Measurements from ENCODE around the gene TBL1XR1.
"Not testable (repeated sequence)": the region's sequence is repeated elsewhere in the genome, so short reads cannot be mapped to it uniquely, and the experiment has no call there.

Gene TBL1XR1

GRCh38 chr3:177186306-177186705, 11.0 kb downstream of the TBL1XR1 start:
- in situ Hi-C loops (cut with HindIII; ENCODE audit: low pct_unique_long_range_greater_than_20kb, low sequenced_read_pairs), result no loop called here
- TF ChIP-seq JUND (IDR thresholded peaks at IDR 0.05; ENCODE audit: low read depth), result no peak

GRCh38 chr3:177185035-177185574, 12.2 kb downstream of the TBL1XR1 start:
- DNase-seq (ENCODE audit: low read depth in 1 of 2, low spot score in 1 of 2), result no peak
- no peak for TF ChIP-seq JUND (IDR thresholded peaks at IDR 0.05; ENCODE audit: low read depth)
- in situ Hi-C loops (cut with HindIII; ENCODE audit: low pct_unique_long_range_greater_than_20kb, low sequenced_read_pairs), result no loop called here

More at GRCh38 chr3:177186306-177186705, 11.0 kb downstream of the TBL1XR1 start:
- no peak for DNase-seq (ENCODE audit: low read depth in 1 of 2, low spot score in 1 of 2)

GRCh38 chr3:177184602-177185001, 12.7 kb downstream of the TBL1XR1 start:
- in situ Hi-C loops (cut with HindIII; ENCODE audit: low pct_unique_long_range_greater_than_20kb, low sequenced_read_pairs), result not testable (repeated sequence)

DNA sequence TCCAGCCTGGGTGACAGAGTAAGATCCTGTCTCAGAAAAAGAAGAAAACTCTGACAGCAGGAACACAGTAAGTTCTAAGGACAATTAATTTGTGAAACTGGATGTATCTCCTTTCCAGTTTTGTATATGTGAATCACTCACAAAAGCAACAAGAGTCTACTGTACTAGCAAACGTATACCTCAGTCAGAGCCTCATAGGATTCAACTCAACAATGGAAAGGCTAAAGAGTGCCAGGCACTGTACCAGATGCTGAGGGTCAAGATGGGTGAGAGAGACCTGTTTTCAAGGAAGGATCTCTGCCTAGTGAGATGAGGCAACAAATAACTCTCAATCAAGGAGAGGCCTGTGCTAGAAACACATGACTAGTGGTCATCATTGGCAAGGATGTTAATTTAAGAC, 14.9 kb downstream of the TBL1XR1 start:
- no peak for TF ChIP-seq JUND (IDR thresholded peaks at IDR 0.05; ENCODE audit: low read depth)
- DNase-seq (ENCODE audit: low read depth in 1 of 2, low spot score in 1 of 2), result no peak
- in situ Hi-C loops (cut with HindIII; ENCODE audit: low pct_unique_long_range_greater_than_20kb, low sequenced_read_pairs), result no loop called here

More at GRCh38 chr3:177184602-177185001, 12.7 kb downstream of the TBL1XR1 start:
- not testable (repeated sequence) for DNase-seq (ENCODE audit: low read depth in 1 of 2, low spot score in 1 of 2)

DNA sequence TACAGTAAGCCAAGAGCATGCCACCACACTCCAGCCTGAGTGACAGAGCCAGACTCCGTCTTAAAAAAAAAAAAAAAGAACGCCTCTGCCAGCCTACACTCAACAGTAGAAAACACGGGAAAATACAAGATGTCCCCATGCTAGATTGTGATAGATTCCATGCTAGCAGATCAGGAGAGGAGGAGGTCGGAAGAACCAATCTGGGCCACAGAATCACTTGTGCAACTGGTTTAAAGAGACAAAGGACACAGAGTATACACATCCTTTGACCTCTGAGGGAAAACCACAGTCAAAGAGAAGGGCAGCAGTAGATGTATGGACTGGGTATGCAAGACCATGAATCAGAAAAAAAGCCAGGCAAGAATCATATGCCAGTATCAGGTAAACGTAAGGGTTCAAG, 15.9 kb downstream of the TBL1XR1 start:
- in situ Hi-C loops (cut with HindIII; ENCODE audit: low pct_unique_long_range_greater_than_20kb, low sequenced_read_pairs), result no loop called here
- TF ChIP-seq JUND (IDR thresholded peaks at IDR 0.05; ENCODE audit: low read depth), result no peak
- DNase-seq (ENCODE audit: low read depth in 1 of 2, low spot score in 1 of 2), result no peak

DNA sequence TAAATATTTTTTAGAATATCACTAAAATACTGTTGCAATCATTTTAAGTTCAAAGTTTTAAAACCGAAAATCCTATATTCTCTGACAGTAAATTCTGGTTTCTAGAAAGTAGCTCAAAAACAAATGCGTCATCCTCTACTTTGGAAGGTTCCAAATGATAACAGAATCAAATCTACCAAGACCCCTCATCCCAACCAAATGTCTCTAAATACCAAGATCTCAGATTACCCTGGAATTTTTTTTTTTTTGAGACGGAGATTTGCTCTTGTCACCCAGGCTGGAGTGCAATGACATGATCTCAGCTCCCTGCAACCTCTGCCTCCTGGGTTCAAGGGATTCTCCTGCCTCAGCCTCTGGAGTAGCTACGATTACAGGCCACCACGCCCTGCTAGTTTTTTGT, 16.8 kb downstream of the TBL1XR1 start:
- in situ Hi-C loops (cut with HindIII; ENCODE audit: low pct_unique_long_range_greater_than_20kb, low sequenced_read_pairs), result no loop called here
- DNase-seq (ENCODE audit: low read depth in 1 of 2, low spot score in 1 of 2), result no peak
- TF ChIP-seq JUND (IDR thresholded peaks at IDR 0.05; ENCODE audit: low read depth), result no peak

- in situ Hi-C loops (cut with HindIII; ENCODE audit: low pct_unique_long_range_greater_than_20kb, low sequenced_read_pairs), result no loop called here
- DNase-seq (ENCODE audit: low read depth in 1 of 2, low spot score in 1 of 2), result no peak
- TF ChIP-seq JUND (IDR thresholded peaks at IDR 0.05; ENCODE audit: low read depth), result no peak
Observed at GRCh38 chr3:177179281-177180067, 17.8 kb downstream of the TBL1XR1 start.

- no peak for DNase-seq (ENCODE audit: low read depth in 1 of 2, low spot score in 1 of 2)
- TF ChIP-seq JUND (IDR thresholded peaks at IDR 0.05; ENCODE audit: low read depth), result no peak
- in situ Hi-C loops (cut with HindIII; ENCODE audit: low pct_unique_long_range_greater_than_20kb, low sequenced_read_pairs), result no loop called here
Observed at GRCh38 chr3:177177749-177178221, 19.5 kb downstream of the TBL1XR1 start.

DNA sequence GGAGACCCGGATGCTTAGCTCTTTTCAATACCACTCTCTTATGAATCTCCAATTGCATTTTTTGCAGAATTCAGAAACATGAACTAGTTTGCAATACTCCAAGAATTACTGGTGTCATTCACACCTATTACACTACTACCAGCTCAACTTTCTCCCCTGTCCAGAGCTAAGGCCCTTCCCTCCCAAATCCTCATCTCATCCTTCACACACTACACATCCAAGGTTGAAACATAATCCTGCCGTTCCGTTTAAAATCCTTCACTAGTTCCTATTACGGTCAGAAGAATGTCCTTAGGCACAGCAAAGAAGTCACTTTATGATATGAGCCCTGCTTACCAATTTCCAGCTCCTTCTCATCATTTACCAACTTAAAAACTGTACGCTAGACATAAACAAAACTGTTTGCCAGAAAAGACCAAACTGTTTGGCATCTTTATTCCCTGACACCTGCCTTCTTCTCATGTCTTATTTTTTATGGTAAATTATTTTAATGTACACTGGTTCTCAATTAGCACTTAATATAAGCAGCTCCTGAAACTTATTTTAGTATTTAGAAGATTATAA, 22.6 kb downstream of the TBL1XR1 start:
- TF ChIP-seq JUND (IDR thresholded peaks at IDR 0.05; ENCODE audit: low read depth), result no peak
- in situ Hi-C loops (cut with HindIII; ENCODE audit: low pct_unique_long_range_greater_than_20kb, low sequenced_read_pairs), result no loop called here
- no peak for DNase-seq (ENCODE audit: low read depth in 1 of 2, low spot score in 1 of 2)

- no peak for TF ChIP-seq JUND (IDR thresholded peaks at IDR 0.05; ENCODE audit: low read depth)
- in situ Hi-C loops (cut with HindIII; ENCODE audit: low pct_unique_long_range_greater_than_20kb, low sequenced_read_pairs), result no loop called here
- DNase-seq (ENCODE audit: low read depth in 1 of 2, low spot score in 1 of 2), result peak in 1 of 2 experiments; percentile 45
Observed at GRCh38 chr3:177169936-177170722, 27.2 kb downstream of the TBL1XR1 start.

GRCh38 chr3:177168431-177168830, 28.9 kb downstream of the TBL1XR1 start:
- in situ Hi-C loops (cut with HindIII; ENCODE audit: low pct_unique_long_range_greater_than_20kb, low sequenced_read_pairs), result no loop called here

DNA sequence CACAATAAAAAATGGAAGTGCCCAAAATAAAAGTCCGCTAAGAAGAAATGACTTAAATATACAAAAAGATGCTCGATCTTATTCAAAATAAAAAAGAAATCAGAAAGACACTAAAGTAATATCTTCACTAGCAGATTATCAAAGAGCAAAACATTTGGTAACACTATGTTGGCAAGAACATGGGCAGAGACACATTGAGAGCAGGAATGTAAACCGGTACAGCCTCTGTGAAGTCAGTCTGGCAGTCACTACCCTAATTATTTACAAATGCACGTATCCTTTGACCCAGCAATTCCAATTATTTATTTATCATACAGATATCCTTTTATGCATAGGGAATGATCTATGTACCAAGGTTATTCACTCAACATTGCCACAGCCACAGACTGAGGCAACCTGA, 34.5 kb downstream of the TBL1XR1 start:
- no peak for TF ChIP-seq JUND (IDR thresholded peaks at IDR 0.05; ENCODE audit: low read depth)
- no peak for DNase-seq (ENCODE audit: low read depth in 1 of 2, low spot score in 1 of 2)
- in situ Hi-C loops (cut with HindIII; ENCODE audit: low pct_unique_long_range_greater_than_20kb, low sequenced_read_pairs), result no loop called here

More at GRCh38 chr3:177168431-177168830, 28.9 kb downstream of the TBL1XR1 start:
- DNase-seq (ENCODE audit: low read depth in 1 of 2, low spot score in 1 of 2), result no peak
- TF ChIP-seq JUND (IDR thresholded peaks at IDR 0.05; ENCODE audit: low read depth), result no peak

DNA sequence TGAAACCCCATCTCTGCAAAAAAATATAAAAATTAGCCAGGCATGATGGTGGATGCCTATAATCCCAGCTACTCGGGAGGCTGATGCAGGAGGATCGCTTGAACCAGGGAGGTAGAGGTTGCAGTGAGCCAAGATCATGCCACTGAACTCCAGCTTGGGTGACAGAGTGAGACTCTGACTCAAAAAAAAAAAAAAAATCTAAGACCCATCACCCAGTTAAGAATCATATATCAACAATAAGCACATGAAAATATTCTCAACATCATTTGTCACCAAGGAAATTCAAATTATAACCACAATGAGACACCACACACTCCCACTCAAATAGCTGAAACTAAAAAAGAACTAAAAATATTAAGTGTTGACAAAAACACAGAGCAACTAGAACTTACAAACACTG, 35.7 kb downstream of the TBL1XR1 start:
- DNase-seq (ENCODE audit: low read depth in 1 of 2, low spot score in 1 of 2); in situ Hi-C loops (cut with HindIII; ENCODE audit: low pct_unique_long_range_greater_than_20kb, low sequenced_read_pairs): not testable (repeated sequence)

Data from T47D (cell line).